Tibial nerve (tissue), 4 donors: ENCODE data around the gene PCSK6. TPM values are rescaled to one million over a fixed set of nuclear protein-coding genes. Genes with fewer than 3 reads are reported as not detected.

Experiments
- DNase-seq, 2 donors: peaks; one replicate each; pipeline ENCODE4 v3.0.0-alpha.2; 2019; ENCODE audit warnings: low spot score in 2 of 2
- H3K27ac ChIP-seq, 4 donors: fragments of 200-600 bp; sonication (generic) in 3 of 4; one replicate each; pipeline ENCODE4 v1.5.1; 2017 to 2019; ENCODE audit warnings: mild to moderate bottlenecking in 1 of 4
- H3K27me3 ChIP-seq, 2 donors: fragments of 200-600 bp; sonication (generic) in 1 of 2; one replicate each; pipeline versions ENCODE4 v1.5.1 to v1.6.0; 2017 to 2019
- H3K36me3 ChIP-seq, 3 donors: fragments of 200-600 bp; sonication (generic); one replicate each; pipeline ENCODE4 v1.5.1; 2018 to 2019
- H3K4me1 ChIP-seq, 4 donors: fragments of 200-600 bp; sonication (generic) in 3 of 4; one replicate each; pipeline ENCODE4 v1.5.1; 2017 to 2019
- H3K4me3 ChIP-seq, 4 donors: fragments of 200-600 bp; sonication (generic) in 3 of 4; one replicate each; pipeline ENCODE4 v1.5.1; 2017 to 2019; ENCODE audit warnings: mild to moderate bottlenecking in 1 of 4, moderate library complexity in 1 of 4
- H3K9me3 ChIP-seq, 4 donors: fragments of 200-600 bp; sonication (generic) in 3 of 4; one replicate each; pipeline ENCODE4 v1.5.1; 2017 to 2019
- EP300 ChIP-seq, 2 donors: sonication (generic); formaldehyde crosslinking; IDR thresholded peaks; one replicate each; pipeline ENCODE4 v1.6.1; 2017; ENCODE audit warnings: antibody characterized with exemption in 2 of 2, mild to moderate bottlenecking in 1 of 2
- POLR2A ChIP-seq, 2 donors: fragments of 450-650 bp; IDR thresholded peaks; one replicate each; pipeline ENCODE4 v1.6.1; 2017; ENCODE audit warnings: antibody characterized with exemption in 2 of 2, mild to moderate bottlenecking in 2 of 2, moderate library complexity in 2 of 2
- WGBS, 2 donors: methylation state at CpG; one replicate each; pipeline ENCODE4 v1.1.5; 2018; 5-methylcytosine and 5-hydroxymethylcytosine counted together
- total RNA-seq, 4 donors: library from RNA; depleted of rRNA; stranded (reverse); fragments of >200 nt; gene quantifications; one replicate each; pipeline ENCODE4 v1.1.0, GENCODE V29; 2016
- TF ChIP-seq, protein P1 (sequence below), 5 experiments: fragments of 200-600 bp in 3 of 5; fragments of 450-650 bp in 2 of 5; sonication (generic) in 3 of 5; IDR thresholded peaks; one replicate each; pipeline ENCODE4 v1.5.1; 2016 to 2019; ENCODE audit warnings: antibody characterized with exemption in 5 of 5, mild to moderate bottlenecking in 3 of 5, moderate library complexity in 2 of 5

Gene PCSK6
- total RNA-seq, 4 donors from 2014 or later: 8.5 to 27.0 (median 13.2) TPM

DNA sequence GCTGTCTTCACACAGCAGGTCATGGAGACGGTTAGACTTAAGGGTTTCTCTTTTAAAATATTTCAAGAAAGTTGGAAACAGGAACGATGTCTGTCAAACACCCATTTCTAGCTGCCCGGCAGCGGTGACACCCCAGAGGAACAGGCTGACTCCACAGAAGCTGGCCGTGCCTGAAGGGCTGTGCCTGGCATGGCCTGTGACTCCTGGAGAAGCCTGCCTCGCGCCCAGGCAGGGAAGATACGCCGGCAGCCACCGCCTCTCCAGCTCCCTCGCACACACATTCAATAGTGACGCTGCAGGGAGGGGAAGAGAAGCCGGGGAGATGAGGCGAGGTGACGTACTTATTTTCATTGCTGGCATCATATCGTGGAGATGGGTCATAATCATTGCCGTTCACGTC lies 59.9 kb downstream of the PCSK6 start:
- H3K27me3 ChIP-seq: no peaks in the 10 kb centered on the region
- TF ChIP-seq, protein P1, sequence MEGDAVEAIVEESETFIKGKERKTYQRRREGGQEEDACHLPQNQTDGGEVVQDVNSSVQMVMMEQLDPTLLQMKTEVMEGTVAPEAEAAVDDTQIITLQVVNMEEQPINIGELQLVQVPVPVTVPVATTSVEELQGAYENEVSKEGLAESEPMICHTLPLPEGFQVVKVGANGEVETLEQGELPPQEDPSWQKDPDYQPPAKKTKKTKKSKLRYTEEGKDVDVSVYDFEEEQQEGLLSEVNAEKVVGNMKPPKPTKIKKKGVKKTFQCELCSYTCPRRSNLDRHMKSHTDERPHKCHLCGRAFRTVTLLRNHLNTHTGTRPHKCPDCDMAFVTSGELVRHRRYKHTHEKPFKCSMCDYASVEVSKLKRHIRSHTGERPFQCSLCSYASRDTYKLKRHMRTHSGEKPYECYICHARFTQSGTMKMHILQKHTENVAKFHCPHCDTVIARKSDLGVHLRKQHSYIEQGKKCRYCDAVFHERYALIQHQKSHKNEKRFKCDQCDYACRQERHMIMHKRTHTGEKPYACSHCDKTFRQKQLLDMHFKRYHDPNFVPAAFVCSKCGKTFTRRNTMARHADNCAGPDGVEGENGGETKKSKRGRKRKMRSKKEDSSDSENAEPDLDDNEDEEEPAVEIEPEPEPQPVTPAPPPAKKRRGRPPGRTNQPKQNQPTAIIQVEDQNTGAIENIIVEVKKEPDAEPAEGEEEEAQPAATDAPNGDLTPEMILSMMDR (IDR thresholded peaks at IDR 0.05): no peak
- no peak overlapping the region for H3K4me3 ChIP-seq
- H3K9me3 ChIP-seq: no peaks in the 10 kb centered on the region
- no peaks in the 10 kb centered on the region for H3K4me1 ChIP-seq
- no peaks in the 10 kb centered on the region for H3K36me3 ChIP-seq
- WGBS, 2 donors: 82 to 89% methylated on average over 18 of the region's 18 CpGs
- DNase-seq: no peak
- no peak overlapping the region for H3K27ac ChIP-seq

DNA sequence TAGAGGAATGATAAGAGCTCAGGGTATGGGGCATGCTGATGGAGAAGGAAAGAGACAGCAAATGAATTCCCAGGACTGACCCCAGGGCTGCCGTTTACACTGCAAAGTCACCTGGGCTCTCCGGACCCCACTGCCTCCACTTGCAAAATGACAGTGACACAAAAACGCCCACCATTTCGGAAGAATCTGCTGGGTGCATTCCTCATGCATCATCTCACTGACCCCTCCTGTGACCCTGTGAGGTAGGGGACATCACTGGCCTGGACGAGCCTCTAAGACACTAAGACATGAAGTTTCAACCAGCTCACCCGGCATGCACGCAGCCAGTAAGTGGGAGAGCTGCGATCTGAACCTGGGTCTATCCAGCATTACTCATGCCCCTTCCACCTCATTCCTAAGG lies 60.3 kb downstream of the PCSK6 start:
- TF ChIP-seq, protein P1 (IDR thresholded peaks at IDR 0.05): no peak
- no peak for TF ChIP-seq EP300 (IDR thresholded peaks at IDR 0.05)
- TF ChIP-seq POLR2A (IDR thresholded peaks at IDR 0.05): no peak
- Histone ChIP-seq H3K9me3 (no peaks in the 10 kb centered on the region), H3K4me1 (no peaks in the 10 kb centered on the region), H3K36me3 (no peaks in the 10 kb centered on the region), H3K4me3 (no peak overlapping the region), H3K27me3 (no peaks in the 10 kb centered on the region), H3K27ac (no peak overlapping the region)
- no peak for DNase-seq
- 78 to 83% methylated on average over 8 of the region's 8 CpGs for WGBS, 2 donors

DNA sequence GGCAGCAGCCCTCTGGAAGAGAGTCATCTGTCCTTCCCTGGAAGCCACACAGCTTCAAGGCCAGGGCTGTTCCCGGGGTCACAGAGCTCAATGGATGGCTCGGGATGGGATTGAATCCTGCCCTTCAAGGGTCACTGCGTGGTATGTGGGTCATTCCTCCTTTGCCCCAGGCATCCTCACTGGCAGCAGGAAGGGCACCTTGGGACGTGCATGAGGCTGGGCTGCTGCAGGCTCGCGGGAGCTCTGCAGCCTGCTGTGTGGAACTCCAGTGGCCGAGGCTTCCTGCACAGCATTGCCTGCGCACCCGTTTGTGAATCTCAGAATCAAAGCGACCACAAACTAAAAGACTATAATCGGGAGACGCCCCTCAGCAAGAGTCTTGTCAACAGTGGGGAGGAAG lies 60.7 kb downstream of the PCSK6 start:
- 46 to 53% methylated on average over 11 to 12 of the region's 12 CpGs for WGBS, 2 donors
- H3K36me3 ChIP-seq: no peaks in the 10 kb centered on the region
- no peak for DNase-seq
- no peak overlapping the region for H3K4me3 ChIP-seq
- no peaks in the 10 kb centered on the region for H3K4me1 ChIP-seq
- H3K9me3 ChIP-seq: no peaks in the 10 kb centered on the region
- TF ChIP-seq POLR2A (IDR thresholded peaks at IDR 0.05) (no peak), EP300 (IDR thresholded peaks at IDR 0.05) (no peak)
- TF ChIP-seq, protein P1 (IDR thresholded peaks at IDR 0.05): no peak
- no peaks in the 10 kb centered on the region for H3K27me3 ChIP-seq
- H3K27ac ChIP-seq: no peak overlapping the region

DNA sequence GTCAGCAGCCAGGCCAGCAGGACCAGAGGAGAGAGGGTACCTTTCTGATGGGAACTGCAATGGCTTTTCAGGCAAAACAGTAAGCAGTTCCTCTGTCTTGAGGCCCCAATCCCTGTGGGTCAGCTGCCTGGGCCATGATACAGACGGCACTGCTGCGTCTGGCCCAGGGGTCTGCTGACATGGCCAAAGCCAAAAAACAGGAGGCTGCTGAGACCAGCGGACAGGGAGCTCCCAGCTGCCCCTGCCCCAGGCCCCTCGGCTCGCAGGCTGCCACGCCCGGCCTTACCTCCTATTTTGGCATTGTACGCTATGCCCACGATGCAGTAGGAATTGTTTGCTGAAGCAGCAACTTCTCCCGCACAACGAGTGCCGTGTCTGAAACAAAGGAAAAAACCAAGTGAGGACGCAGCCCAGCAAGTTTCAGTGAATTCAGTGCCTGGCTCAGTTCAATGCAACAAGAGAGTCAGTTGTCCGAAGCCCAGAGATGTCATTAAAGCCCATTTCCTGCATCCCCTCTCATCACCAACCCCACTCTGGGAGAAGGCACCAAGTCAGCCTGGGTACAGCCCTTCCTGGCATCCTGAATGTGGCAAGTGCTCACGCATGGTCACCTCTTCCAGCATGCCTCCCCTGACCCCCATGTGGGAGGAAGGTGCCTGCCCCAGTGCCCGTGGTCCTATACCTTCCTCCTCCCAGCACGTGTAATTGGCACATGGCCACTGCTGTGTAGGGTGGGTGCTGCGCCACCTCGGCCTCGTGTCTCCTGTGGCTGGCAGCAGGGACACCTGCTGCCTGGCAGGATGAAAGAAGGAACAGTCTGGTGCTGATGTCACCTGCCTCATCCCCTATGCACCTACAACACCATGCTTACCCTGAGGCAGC lies 61.7 kb downstream of the PCSK6 start:
- DNase-seq: no peak
- Histone ChIP-seq H3K4me1 (no peaks in the 10 kb centered on the region), H3K27me3 (no peaks in the 10 kb centered on the region), H3K36me3 (no peaks in the 10 kb centered on the region), H3K27ac (no peak overlapping the region), H3K4me3 (no peak overlapping the region), H3K9me3 (no peaks in the 10 kb centered on the region)
- WGBS, 2 donors: 70 to 77% methylated on average over 19 to 20 of the region's 20 CpGs
- TF ChIP-seq POLR2A (IDR thresholded peaks at IDR 0.05): no peak
- TF ChIP-seq EP300 (IDR thresholded peaks at IDR 0.05): no peak
- TF ChIP-seq, protein P1 (IDR thresholded peaks at IDR 0.05): no peak

DNA sequence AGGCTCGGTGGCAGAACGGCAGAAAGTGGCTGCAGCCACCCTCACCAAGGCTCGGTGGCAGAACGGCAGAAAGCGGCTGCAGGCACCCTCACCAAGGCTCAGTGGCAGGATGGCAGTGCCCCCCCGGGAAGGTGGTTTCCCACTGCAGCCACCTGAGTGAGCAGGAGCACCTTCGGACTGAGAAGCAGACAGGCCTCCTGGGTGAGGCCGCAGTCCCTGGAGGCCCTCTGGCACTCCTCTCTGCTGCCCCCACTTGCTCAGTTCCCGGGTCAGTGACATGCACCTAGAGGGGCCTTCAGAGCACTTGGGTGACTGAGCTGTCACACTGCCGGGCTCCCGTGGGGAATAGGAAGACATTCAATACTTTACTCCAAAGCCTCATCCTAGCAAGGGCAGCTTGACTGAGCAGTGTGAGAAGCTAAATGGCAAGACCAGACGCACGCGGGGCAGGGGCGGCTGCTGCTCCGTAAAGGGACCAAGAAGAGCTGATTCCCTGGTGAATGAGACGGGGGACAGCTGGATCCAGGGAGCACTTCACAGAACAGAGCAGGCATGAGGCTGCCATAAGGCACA lies 62.7 kb downstream of the PCSK6 start:
- no peaks in the 10 kb centered on the region for H3K36me3 ChIP-seq
- TF ChIP-seq EP300 (IDR thresholded peaks at IDR 0.05): no peak
- TF ChIP-seq POLR2A (IDR thresholded peaks at IDR 0.05): no peak
- TF ChIP-seq, protein P1 (IDR thresholded peaks at IDR 0.05): no peak
- DNase-seq: no peak
- H3K4me1 ChIP-seq: no peaks in the 10 kb centered on the region
- 78 to 79% methylated on average over 16 to 17 of the region's 17 CpGs for WGBS, 2 donors
- no peak overlapping the region for H3K4me3 ChIP-seq
- H3K27ac ChIP-seq: no peak overlapping the region
- no peaks in the 10 kb centered on the region for H3K27me3 ChIP-seq
- H3K9me3 ChIP-seq: peaks cover 0 to 3% (median 0%) of the 10 kb centered on the region in 4 donors
